ELR (cell line): ENCODE data around the gene SLC10A3.

Experiments used
- DNase-seq: peaks from one replicate; pipeline ENCODE4 v3.0.0-alpha.2; 2015; ENCODE audit warnings: low read depth

SLC10A3 gene, protein sequence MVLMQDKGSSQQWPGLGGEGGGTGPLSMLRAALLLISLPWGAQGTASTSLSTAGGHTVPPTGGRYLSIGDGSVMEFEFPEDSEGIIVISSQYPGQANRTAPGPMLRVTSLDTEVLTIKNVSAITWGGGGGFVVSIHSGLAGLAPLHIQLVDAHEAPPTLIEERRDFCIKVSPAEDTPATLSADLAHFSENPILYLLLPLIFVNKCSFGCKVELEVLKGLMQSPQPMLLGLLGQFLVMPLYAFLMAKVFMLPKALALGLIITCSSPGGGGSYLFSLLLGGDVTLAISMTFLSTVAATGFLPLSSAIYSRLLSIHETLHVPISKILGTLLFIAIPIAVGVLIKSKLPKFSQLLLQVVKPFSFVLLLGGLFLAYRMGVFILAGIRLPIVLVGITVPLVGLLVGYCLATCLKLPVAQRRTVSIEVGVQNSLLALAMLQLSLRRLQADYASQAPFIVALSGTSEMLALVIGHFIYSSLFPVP

DNA sequence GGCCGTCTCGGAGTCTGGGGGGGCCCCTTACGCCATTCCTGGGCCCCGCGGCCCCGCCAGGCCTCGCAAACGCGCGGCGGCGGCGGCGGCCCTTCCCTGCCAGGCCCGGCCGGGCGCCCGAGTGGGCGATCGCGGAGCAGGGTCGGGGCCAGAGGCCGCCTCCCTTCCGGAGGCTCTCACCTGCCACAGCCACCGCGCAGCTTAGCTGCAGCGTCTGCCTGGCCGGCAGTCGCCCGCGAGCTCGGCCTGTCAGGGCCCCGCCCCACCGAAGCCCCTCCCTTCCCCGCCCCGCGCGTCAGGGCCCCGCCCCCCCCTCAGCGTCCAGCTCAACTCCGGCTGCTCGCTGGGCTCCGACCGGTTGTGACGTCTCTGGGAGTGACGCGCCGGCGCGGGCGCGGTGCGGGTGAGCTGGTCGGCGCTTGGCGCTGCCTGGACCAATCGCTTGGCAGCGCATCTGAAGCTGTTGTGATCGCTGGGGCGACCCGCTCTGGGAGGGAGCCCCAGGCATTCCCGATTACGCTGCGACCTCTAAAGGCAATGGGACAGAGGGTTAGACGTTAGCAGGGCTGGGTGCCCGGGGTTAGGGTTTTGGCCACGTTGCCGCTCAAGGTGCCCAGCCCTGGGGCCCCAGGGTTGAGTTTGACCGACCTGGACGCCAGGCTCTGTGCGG, at the start of gene SLC10A3:
TSS of gene SLC10A3 (minus strand) at position 216 of the 670 bp plus-strand sequence. CDS start 1,689 bp downstream, outside the sequence.
- peak; percentile 92 for DNase-seq

- no peak for DNase-seq
Observed at GRCh38 chrX:154539077-154539476, 48.6 kb upstream of the SLC10A3 start.

DNA sequence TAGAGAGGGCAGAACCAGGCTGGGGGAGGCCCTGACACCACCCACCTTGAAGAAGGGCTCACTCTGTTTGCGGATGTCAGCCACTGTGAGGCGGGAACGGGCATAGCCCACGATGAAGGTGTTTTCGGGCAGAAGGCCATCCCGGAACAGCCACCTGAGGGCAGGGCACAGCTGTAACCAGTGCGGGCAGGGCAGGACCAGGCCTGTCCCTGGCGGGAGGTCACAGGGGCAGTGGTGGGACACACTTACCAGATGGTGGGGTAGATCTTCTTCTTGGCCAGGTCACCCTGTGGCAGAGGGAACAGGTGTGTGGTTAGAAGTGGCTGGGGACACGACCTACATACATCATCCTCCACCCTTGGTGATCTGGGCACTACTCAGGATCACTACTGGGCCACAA, 45.5 kb upstream of the SLC10A3 start:
- no peak for DNase-seq

DNA sequence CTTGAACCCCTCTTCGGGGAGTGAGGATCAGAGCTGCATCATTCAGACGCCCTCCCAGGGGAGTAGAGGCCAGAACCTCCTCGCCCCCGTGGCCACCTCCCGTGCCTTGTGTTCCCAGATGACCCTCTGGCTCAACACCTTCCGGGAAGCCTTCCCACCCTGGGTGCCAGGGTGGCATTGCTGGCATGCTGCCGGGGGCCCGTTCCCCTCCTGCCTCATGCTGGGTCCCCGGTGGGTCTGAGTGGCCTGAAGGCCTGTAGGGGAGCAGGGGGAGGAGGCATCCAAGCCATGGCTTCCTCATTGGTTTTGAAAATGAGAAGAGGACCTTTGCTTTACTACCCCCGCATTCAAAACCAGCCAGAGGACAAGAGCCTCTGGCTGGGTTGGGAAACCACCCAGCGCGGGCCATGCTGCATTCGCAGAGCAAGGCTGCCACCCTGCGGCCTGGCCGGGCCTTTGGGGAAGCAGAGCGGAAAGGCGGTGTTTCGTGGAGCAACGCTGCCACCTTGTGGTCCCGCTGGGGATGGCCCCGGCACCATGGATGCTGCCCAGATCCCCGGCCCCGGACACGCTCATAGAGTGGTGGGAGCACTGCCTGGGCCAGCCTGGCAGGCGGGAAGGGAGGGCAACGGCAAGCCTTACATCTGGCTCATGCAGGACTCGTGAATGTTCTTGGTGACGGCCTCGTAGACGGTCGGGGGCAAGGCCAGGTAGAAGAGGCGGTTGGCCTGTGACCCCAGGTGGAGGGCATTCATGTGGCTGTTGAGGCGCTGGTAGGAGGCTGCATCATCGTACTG, 44.3 kb upstream of the SLC10A3 start:
- DNase-seq, result peak; percentile 86

GRCh38 chrX:154532690-154533089, 42.3 kb upstream of the SLC10A3 start:
- no peak for DNase-seq

- DNase-seq, result peak; percentile 80
Observed at GRCh38 chrX:154531626-154532025, 41.2 kb upstream of the SLC10A3 start.

GRCh38 chrX:154530286-154530685, 39.9 kb upstream of the SLC10A3 start:
- DNase-seq, result no peak

GRCh38 chrX:154529206-154529612, 38.8 kb upstream of the SLC10A3 start:
- peak; percentile 62 for DNase-seq

DNA sequence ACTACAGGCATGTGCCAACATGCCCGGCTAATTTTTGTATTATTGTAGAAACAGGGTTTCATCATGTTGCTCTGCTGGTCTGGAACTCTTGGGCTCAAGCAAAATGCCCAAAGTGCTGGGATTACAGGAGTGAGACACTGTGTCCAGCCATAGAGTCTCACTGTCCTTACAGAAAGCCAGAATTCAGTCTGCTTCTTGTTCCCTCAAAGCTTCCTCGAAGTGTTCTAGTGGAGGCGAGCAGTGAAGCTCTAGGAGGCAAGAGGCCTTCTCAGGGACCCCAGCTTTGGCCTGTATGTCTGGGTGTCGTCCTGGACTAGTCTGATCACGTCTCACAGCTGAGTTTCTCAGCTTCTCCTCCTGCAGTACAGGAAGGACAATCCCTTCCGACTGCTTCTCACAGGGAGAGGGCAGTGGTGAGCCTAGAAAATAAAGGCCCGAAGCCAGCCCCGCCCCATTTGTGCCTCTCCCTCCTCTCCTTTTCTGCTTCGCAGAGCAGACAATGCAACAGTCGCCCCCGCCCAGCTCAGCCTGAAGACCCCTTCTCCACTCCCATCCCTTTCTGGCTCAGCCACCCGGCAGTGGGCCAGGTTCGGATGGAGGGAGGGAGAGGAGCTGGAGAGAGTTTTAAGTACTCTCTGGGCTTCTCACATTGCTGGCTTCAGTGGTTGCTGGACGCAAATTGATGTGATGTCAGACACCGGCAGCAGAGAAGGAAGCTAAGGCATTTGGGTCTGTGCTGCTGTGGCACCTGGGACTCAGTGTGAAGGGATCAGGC, 36.7 kb upstream of the SLC10A3 start:
- DNase-seq, result peak; percentile 76

- no peak for DNase-seq
Observed at GRCh38 chrX:154525606-154526490, 35.4 kb upstream of the SLC10A3 start.

- DNase-seq, result no peak
Observed at GRCh38 chrX:154519389-154519788, 29.0 kb upstream of the SLC10A3 start.

DNA sequence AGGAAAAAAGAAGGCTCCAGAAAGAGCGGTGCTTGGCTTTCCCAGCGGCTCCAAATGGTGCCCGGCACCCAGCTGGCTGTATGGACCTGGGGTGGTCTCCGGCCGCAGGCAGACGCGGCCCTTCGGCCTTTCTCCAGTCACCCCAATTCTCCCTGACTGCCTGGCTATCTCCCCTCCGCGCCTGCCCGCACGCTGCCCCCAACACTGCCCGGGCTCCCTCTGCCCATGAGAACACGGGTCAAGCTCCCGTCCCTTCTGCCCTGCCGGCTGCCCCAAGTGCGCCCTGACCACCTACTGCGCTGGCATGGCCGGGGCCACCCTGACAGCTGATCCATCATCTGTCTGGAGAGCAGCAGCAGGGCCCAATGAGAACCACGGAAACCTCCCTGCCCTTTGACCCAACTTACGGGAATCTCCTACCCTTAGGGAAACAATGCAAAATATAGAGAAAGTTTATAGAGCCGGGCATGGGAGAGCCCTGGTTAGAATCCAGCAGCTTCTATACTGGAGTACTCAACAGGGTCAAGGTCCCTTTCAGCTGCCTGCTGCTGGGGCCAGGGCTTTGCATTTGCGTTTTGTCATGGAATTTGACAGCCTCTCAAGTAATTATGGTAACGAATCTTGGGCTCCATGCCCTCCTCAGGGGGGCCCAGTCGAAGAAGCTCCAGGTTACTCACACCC, 26.8 kb upstream of the SLC10A3 start:
- DNase-seq, result no peak

DNA sequence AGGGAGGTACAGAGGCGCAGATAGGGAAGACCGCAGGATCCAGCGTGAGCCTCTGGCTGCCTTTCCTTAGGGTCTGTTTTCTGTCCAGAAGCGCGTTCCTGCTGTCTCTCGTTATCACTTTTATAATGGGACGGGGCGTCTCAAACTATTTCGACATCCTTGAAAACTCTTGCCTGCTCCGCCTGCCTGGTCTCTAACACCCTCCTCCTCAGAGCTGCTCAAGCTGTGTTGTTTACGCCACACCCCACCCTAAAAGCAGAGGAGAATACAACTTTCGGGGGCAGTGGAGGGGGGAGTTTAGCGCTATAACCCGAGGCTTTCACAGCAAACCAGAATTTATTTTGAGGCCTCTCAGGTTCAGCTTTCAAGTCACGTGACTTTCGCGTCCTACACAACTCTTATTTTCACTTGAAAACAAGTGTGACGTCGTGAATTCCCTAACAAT, 26.2 kb upstream of the SLC10A3 start:
- peak; percentile 31 for DNase-seq

- peak; percentile 86 for DNase-seq
Observed at GRCh38 chrX:154515966-154516655, 25.7 kb upstream of the SLC10A3 start, which contains the start of gene FAM3A. Gene FAM3A (minus strand): TSS chrX:154516232. CDS start chrX:154515772, 460 bp downstream.

GRCh38 chrX:154515090-154515965, 24.9 kb upstream of the SLC10A3 start:
- peak; percentile 22 for DNase-seq

GRCh38 chrX:154513716-154514115, 23.3 kb upstream of the SLC10A3 start:
- DNase-seq, result no peak

- no peak for DNase-seq
Observed at GRCh38 chrX:154512879-154513553, 22.6 kb upstream of the SLC10A3 start.

DNA sequence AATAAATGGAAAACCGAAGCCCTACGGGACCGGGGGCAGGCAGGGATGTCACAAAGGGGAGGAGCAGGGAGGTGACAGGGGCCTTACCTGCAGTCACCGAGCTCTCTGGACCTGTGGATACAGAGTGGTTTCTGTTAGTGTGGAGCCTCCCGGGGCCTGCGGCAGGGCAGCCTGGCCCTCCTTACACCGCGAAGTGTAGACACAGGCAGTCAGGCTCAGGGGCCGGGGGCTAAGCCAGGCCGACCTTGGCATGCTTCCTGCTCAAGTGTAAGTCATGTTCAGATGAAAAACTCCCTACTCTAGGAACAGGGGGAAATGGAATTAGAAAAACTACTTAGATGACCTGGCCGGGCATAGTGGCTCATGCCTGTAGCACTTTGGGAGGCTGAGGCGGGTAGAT, 21.3 kb upstream of the SLC10A3 start:
- DNase-seq, result no peak
